ENCODE results near the gene YIF1A.

The YIF1A gene

DNA sequence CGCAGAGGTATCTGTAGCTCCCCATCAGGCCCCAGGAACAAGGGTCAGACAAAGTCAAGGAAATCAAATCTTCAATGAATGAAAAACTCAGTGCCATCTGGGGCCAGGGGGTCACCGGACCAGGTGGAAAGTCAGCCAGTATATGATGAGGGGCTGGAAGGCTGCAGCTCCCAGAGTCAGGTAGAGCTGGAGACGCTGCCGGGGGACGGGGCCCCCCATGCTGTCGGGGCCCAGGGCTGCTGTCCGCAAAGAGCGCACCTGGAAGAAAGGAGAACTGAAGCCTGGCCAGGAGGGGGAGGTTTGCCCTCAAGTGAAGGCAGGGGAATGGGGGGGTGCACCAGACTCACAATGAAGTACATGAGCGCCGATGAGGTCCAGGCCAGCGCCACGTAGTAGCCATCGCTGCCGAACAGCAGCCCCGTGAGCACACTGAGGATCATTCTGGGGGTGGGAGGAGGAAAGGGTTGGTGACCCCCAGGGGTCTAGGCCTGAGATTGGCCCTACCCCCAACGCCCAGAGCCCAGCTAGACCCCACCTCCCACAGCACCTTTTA lies 4.3 kb downstream of the YIF1A start:
- Histone ChIP-seq H3K36me3 (peaks cover 29% of the 10 kb centered on the region), H3K4me3 (ENCODE audit: low read depth, low read length) (no peak overlapping the region), H3K27ac (no peak overlapping the region), H3K27me3 (ENCODE audit: insufficient read depth, low read depth, severe bottlenecking) (no peaks in the 10 kb centered on the region), H3K9me3 (ENCODE audit: severe bottlenecking) (no peaks in the 10 kb centered on the region)
- DNase-seq = no peak
- TF ChIP-seq, protein P1, sequence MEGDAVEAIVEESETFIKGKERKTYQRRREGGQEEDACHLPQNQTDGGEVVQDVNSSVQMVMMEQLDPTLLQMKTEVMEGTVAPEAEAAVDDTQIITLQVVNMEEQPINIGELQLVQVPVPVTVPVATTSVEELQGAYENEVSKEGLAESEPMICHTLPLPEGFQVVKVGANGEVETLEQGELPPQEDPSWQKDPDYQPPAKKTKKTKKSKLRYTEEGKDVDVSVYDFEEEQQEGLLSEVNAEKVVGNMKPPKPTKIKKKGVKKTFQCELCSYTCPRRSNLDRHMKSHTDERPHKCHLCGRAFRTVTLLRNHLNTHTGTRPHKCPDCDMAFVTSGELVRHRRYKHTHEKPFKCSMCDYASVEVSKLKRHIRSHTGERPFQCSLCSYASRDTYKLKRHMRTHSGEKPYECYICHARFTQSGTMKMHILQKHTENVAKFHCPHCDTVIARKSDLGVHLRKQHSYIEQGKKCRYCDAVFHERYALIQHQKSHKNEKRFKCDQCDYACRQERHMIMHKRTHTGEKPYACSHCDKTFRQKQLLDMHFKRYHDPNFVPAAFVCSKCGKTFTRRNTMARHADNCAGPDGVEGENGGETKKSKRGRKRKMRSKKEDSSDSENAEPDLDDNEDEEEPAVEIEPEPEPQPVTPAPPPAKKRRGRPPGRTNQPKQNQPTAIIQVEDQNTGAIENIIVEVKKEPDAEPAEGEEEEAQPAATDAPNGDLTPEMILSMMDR (IDR thresholded peaks at IDR 0.05; ENCODE audit: low read depth, low read length) = no peak

DNA sequence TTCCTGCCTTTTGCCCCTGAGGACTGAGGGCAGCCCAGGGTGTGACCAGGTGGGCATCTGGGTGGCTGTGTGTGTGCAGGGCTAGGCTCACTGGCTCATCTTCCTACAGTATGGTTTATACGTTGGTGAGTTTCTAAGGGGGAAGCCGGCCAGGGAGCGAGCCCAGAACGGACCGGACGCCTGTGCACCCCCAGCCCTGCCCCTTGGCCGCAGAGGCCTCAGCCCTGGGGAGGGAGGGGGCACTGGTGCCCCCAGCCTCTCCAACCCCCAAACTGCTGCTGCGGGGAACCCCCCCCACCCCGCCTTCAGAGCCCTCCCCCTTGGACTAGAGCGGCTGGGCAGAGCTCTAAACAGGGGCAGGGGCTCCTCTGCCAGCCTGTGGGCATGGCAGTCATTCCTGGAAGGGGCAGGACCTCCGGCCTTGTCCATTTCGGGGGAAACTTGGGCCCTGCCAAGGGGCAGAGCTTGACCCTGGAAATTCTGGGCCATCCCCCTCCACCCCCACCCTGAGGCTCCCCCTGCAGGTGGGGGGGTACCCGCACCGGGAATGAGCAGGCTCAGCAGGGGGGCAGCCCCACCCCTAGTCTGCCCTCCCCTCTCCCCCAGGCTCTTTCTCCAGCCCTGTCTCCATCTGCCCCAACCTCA lies 5.4 kb downstream of the YIF1A start:
- TF ChIP-seq, protein P1 (IDR thresholded peaks at IDR 0.05; ENCODE audit: low read depth, low read length) = 0 out of 2 replicates have a peak, but pooled peaks have one; percentile 15
- Histone ChIP-seq H3K27me3 (ENCODE audit: insufficient read depth, low read depth, severe bottlenecking) (no peaks in the 10 kb centered on the region), H3K4me3 (ENCODE audit: low read depth, low read length) (no peak overlapping the region), H3K36me3 (peaks cover 29% of the 10 kb centered on the region), H3K27ac (no peak overlapping the region), H3K9me3 (ENCODE audit: severe bottlenecking) (no peaks in the 10 kb centered on the region)
- no peak for DNase-seq

DNA sequence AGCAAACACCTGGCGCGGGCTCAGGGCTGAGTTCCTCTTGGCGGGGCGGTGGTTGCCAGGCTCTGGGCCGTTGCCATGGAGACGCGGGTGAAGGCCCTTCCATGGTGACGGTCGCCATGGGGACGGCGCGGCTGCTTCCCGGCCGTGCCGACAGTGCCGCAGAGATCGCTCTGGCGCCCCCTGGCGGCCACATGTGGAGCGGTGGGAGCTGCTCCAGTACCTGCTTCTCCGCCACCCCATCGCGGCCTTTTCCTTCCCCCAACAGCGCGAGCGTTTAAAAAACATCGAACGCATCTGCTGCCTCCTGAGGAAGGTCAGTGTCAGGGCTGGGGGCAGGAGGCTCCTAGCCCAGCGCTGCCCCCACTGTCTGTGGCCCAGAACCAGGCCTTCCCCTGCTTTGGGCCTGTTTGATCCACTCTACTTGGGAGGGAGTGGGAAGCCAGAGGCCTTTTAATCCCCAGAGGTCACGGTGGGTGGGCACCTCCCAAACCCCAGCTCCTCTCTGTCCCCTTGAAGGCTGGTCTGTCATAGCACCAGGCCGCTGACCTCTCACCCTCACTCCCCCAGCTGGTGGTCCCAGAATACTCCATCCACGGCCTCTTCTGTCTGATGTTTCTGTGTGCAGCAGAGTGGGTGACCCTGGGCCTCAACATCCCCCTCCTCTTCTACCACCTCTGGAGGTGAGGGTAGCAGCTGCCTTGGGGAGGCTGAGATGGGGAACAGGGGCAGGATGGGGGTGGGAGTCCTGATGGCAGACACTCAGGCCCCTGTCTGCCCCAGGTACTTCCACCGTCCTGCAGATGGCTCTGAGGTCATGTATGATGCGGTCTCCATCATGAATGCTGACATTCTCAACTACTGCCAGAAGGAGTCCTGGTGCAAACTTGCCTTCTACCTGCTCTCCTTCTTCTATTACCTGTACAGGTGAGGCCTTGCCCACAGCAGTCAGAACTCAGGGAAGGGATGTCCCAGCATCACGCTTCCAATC lies 6.2 kb downstream of the YIF1A start:
- DNase-seq = peak; percentile 98
- Histone ChIP-seq H3K4me3 (ENCODE audit: low read depth, low read length) (no peak overlapping the region), H3K27me3 (ENCODE audit: insufficient read depth, low read depth, severe bottlenecking) (no peaks in the 10 kb centered on the region), H3K9me3 (ENCODE audit: severe bottlenecking) (no peaks in the 10 kb centered on the region), H3K36me3 (peaks cover 29% of the 10 kb centered on the region), H3K27ac (peak overlapping the region; percentile 48; the same call in 1 of the 2 replicates)
- TF ChIP-seq, protein P1 (IDR thresholded peaks at IDR 0.05; ENCODE audit: low read depth, low read length) = peak; percentile 97

DNA sequence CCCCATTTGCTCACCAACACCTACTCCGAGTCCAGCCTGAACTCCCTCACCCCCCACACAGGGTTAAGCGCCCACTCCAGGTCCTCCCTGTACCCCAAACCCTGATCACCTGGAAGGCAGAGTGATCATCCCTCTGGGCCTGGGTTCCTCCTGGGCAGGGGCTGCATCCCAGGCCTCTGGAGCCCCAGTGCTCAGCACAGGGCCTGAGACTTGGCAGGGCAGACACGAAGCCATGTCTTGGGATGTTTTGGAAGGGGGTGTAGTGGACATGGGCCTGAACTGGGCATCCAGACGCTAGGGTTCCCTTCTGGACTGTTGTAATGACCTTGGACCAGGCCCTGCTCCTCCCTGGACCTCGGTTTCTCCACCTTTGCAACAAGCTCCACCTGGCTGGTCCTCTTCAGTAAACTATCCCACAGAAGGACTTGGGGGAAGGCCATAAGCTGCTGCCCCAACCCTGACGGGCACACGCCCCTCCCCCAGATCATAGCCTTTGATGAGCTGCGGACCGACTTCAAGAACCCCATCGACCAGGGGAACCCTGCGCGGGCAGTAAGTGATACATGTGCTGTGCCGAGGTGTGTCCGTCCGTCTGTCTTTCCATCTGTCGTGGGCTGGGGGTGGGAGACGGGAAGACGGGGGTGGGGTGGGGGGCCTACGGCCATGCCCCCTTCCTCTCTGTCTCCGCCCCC lies 7.0 kb downstream of the YIF1A start:
- Histone ChIP-seq H3K36me3 (peaks cover 26% of the 10 kb centered on the region), H3K4me3 (ENCODE audit: low read depth, low read length) (no peak overlapping the region), H3K9me3 (ENCODE audit: severe bottlenecking) (no peaks in the 10 kb centered on the region), H3K27me3 (ENCODE audit: insufficient read depth, low read depth, severe bottlenecking) (no peaks in the 10 kb centered on the region), H3K27ac (no peak overlapping the region)
- TF ChIP-seq, protein P1 (IDR thresholded peaks at IDR 0.05; ENCODE audit: low read depth, low read length) = no peak
- no peak for DNase-seq

DNA sequence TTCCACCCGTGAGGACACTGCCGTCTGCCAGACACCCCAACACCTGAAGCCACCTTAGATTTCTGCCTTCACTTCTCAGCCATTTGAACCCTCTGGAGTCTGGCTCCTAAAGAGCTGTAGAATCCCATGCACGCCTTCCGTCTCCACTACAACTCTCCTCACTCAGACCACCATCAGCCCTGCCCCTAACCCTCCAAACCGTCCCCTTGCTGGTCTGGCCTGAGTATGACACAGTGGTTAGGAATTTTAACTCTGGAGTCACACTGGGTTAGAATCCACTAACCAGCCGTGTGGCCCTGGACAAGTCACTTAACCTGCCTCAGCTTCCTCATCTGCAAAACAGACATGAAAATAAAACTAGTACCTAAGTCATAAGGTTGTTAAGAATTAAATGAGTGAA lies 7.9 kb downstream of the YIF1A start:
- Histone ChIP-seq H3K4me3 (ENCODE audit: low read depth, low read length) (no peak overlapping the region), H3K36me3 (peaks cover 22% of the 10 kb centered on the region), H3K27ac (no peak overlapping the region), H3K9me3 (ENCODE audit: severe bottlenecking) (no peaks in the 10 kb centered on the region), H3K27me3 (ENCODE audit: insufficient read depth, low read depth, severe bottlenecking) (no peaks in the 10 kb centered on the region)
- TF ChIP-seq, protein P1 (IDR thresholded peaks at IDR 0.05; ENCODE audit: low read depth, low read length) = no peak
- DNase-seq = no peak

Measured in WERI-Rb-1 (cell line).